ENCODE measurements around the gene MRPL17. TPM values are rescaled to one million over a fixed set of nuclear protein-coding genes. Genes with fewer than 3 reads are reported as not detected.
A peak's percentile ranks its signal among the peaks of the same experiment; 100 is the strongest.
"Not testable (repeated sequence)": the region's sequence is repeated elsewhere in the genome, so short reads cannot be mapped to it uniquely, and the experiment has no call there.

The MRPL17 gene
- total and polyA plus RNA-seq, 7 experiments from 2014 or later: 10.0 to 70.3 (median 26.4) TPM

GRCh38 chr11:6719576-6719975, 36.4 kb upstream of the MRPL17 start:
- peaks cover 27 to 46% of the 10 kb centered on the region in 2 donors for H3K4me1 ChIP-seq (ENCODE audit: control insufficient read depth in 2 of 2, insufficient read depth in 2 of 2, low read length in 2 of 2)
- H3K9me3 ChIP-seq (ENCODE audit: control insufficient read depth in 2 of 3, low read length in 3 of 3): peaks cover 0 to 46% (median 23%) of the 10 kb centered on the region in 3 experiments
- Mint-ChIP-seq H3K36me3 (peaks cover 31 to 96% (median 84%) of the 10 kb centered on the region in 5 donors), H3K9me3 (peaks cover 6 to 98% (median 36%) of the 10 kb centered on the region in 11 donors), H3K4me3 (peak overlapping the region in 3 of 10 donors; percentile 12 to 70 (median 12)), H3K27me3 (no peaks in the 10 kb centered on the region), H3K4me1 (peaks cover 22 to 82% (median 72%) of the 10 kb centered on the region in 7 donors), H3K27ac (peak overlapping the region in 8 of 9 donors; percentile 16 to 91 (median 64))
- DNase-seq (no peak), ATAC-seq (no peak)
- intact Hi-C loops (cut with micrococcal nuclease): no loop called here
- H3K27ac ChIP-seq (ENCODE audit: low read depth, low read length): peak overlapping the region; percentile 4
- H3K36me3 ChIP-seq (ENCODE audit: control insufficient read depth in 2 of 3, insufficient read depth in 3 of 3, low read length in 3 of 3): peaks cover 0 to 35% (median 11%) of the 10 kb centered on the region in 3 experiments
- ChIA-PET CTCF (interaction anchor here (1.1 to 5.5 kb wide), 5 partner anchors 13 to 36 kb away, joined by 3 to 26 read pairs (median 6); no protein-coding TSS in a partner anchor), POLR2A (interaction anchor here (0.5 to 3.5 kb wide), 4 partner anchors 14 to 42 kb away, joined by 3 to 14 read pairs (median 5); no protein-coding TSS in a partner anchor)
- no peak overlapping the region for H3K4me3 ChIP-seq (ENCODE audit: low read length)
- no peaks in the 10 kb centered on the region for H3K27me3 ChIP-seq (ENCODE audit: control insufficient read depth in 2 of 2, insufficient read depth in 2 of 2, low read length in 2 of 2)

- Mint-ChIP-seq H3K27me3 (no peaks in the 10 kb centered on the region), H3K4me3 (no peak overlapping the region), H3K27ac (peak overlapping the region in 4 of 9 donors; percentile 1 to 65 (median 38)), H3K4me1 (peaks cover 18 to 66% (median 51%) of the 10 kb centered on the region in 7 donors), H3K9me3 (peaks cover 7 to 93% (median 27%) of the 10 kb centered on the region in 11 donors), H3K36me3 (peaks cover 25 to 79% (median 70%) of the 10 kb centered on the region in 5 donors)
- intact Hi-C loops (cut with micrococcal nuclease): no loop called here
- H3K27me3 ChIP-seq (ENCODE audit: control insufficient read depth in 2 of 2, insufficient read depth in 2 of 2, low read length in 2 of 2): no peaks in the 10 kb centered on the region
- peaks cover 0 to 22% (median 11%) of the 10 kb centered on the region in 3 experiments for H3K36me3 ChIP-seq (ENCODE audit: control insufficient read depth in 2 of 3, insufficient read depth in 3 of 3, low read length in 3 of 3)
- peaks cover 0 to 39% (median 16%) of the 10 kb centered on the region in 3 experiments for H3K9me3 ChIP-seq (ENCODE audit: control insufficient read depth in 2 of 3, low read length in 3 of 3)
- H3K27ac ChIP-seq (ENCODE audit: low read depth, low read length): peak overlapping the region; percentile 11
- peaks cover 19 to 28% of the 10 kb centered on the region in 2 donors for H3K4me1 ChIP-seq (ENCODE audit: control insufficient read depth in 2 of 2, insufficient read depth in 2 of 2, low read length in 2 of 2)
- ChIA-PET POLR2A (interaction anchor here (0.8 to 1.6 kb wide), 2 partner anchors 17 to 29 kb away, joined by 4 to 5 read pairs; no protein-coding TSS in a partner anchor), CTCF (interaction anchor here (1.0 to 1.5 kb wide), 3 partner anchors 20 to 42 kb away, joined by 3 to 4 read pairs (median 4); no protein-coding TSS in a partner anchor)
- H3K4me3 ChIP-seq (ENCODE audit: low read length): no peak overlapping the region
- DNase-seq (no peak), ATAC-seq (no peak)
These were observed 34.3 kb upstream of the MRPL17 start for GRCh38 chr11:6717426-6717825.

- CTCF ChIA-PET: interaction anchor here (1.0 to 5.0 kb wide), 4 partner anchors 18 to 46 kb away, joined by 3 to 23 read pairs (median 6); no protein-coding TSS in a partner anchor
- H3K4me1 ChIP-seq (ENCODE audit: control insufficient read depth in 2 of 2, insufficient read depth in 2 of 2, low read length in 2 of 2); POLR2A ChIA-PET; H3K27ac ChIP-seq (ENCODE audit: low read depth, low read length); H3K4me3 Mint-ChIP-seq; H3K27me3 ChIP-seq (ENCODE audit: control insufficient read depth in 2 of 2, insufficient read depth in 2 of 2, low read length in 2 of 2); ATAC-seq; H3K9me3 ChIP-seq (ENCODE audit: control insufficient read depth in 2 of 3, low read length in 3 of 3); H3K4me3 ChIP-seq (ENCODE audit: low read length); H3K36me3 ChIP-seq (ENCODE audit: control insufficient read depth in 2 of 3, insufficient read depth in 3 of 3, low read length in 3 of 3); H3K27me3 Mint-ChIP-seq: not testable (repeated sequence)
- Mint-ChIP-seq H3K4me1 (peaks cover 3 to 51% (median 19%) of the 10 kb centered on the region in 7 donors), H3K27ac (peak overlapping the region in 4 of 9 donors; percentile 4 to 78 (median 11)), H3K36me3 (peaks cover 11 to 32% (median 31%) of the 10 kb centered on the region in 5 donors), H3K9me3 (peaks cover 0 to 39% (median 8%) of the 10 kb centered on the region in 11 donors)
- intact Hi-C loops (cut with micrococcal nuclease): loop anchor here (1.0 to 2.0 kb wide), 2 partner anchors 23 to 46 kb away; no protein-coding TSS in a partner anchor
- DNase-seq: peak in 2 of 9 donors; percentile 14 to 33
These were observed 28.4 kb upstream of the MRPL17 start for GRCh38 chr11:6711552-6711951.

GRCh38 chr11:6708876-6709275, 25.7 kb upstream of the MRPL17 start:
- intact Hi-C loops (cut with micrococcal nuclease): no loop called here
- Mint-ChIP-seq H3K36me3 (peaks cover 3 to 14% (median 10%) of the 10 kb centered on the region in 5 donors), H3K27ac (peak overlapping the region in 8 of 9 donors; percentile 24 to 94 (median 83)), H3K4me1 (peaks cover 9 to 44% (median 22%) of the 10 kb centered on the region in 7 donors), H3K9me3 (peaks cover 0 to 14% (median 0%) of the 10 kb centered on the region in 11 donors), H3K27me3 (no peaks in the 10 kb centered on the region), H3K4me3 (no peak overlapping the region)
- Histone ChIP-seq H3K4me3 (ENCODE audit: low read length) (no peak overlapping the region), H3K27me3 (ENCODE audit: control insufficient read depth in 2 of 2, insufficient read depth in 2 of 2, low read length in 2 of 2) (no peaks in the 10 kb centered on the region), H3K9me3 (ENCODE audit: control insufficient read depth in 2 of 3, low read length in 3 of 3) (no peaks in the 10 kb centered on the region), H3K4me1 (ENCODE audit: control insufficient read depth in 2 of 2, insufficient read depth in 2 of 2, low read length in 2 of 2) (no peaks in the 10 kb centered on the region), H3K36me3 (ENCODE audit: control insufficient read depth in 2 of 3, insufficient read depth in 3 of 3, low read length in 3 of 3) (peaks cover 0 to 5% (median 0%) of the 10 kb centered on the region in 3 experiments), H3K27ac (ENCODE audit: low read depth, low read length) (no peak overlapping the region)
- no peak for ATAC-seq
- POLR2A ChIA-PET: interaction anchor here (1.5 kb wide), 1 partner anchor 9 kb away, joined by 3 read pairs; no protein-coding TSS in a partner anchor
- DNase-seq: no peak
- CTCF ChIA-PET: interaction anchor here (1.4 to 5.0 kb wide), 2 partner anchors 47 to 330 kb away, joined by 5 to 23 read pairs; no protein-coding TSS in a partner anchor

- CTCF ChIA-PET: interaction anchor here (0.6 to 5.7 kb wide), 23 partner anchors 10 to 1904 kb away, joined by 3 to 48 read pairs (median 6); partner anchors contain the start of genes ILK and MRPL17
- Histone ChIP-seq H3K4me1 (ENCODE audit: control insufficient read depth in 2 of 2, insufficient read depth in 2 of 2, low read length in 2 of 2) (no peaks in the 10 kb centered on the region), H3K27ac (ENCODE audit: low read depth, low read length) (peak overlapping the region; percentile 28), H3K9me3 (ENCODE audit: control insufficient read depth in 2 of 3, low read length in 3 of 3) (no peaks in the 10 kb centered on the region), H3K27me3 (ENCODE audit: control insufficient read depth in 2 of 2, insufficient read depth in 2 of 2, low read length in 2 of 2) (no peaks in the 10 kb centered on the region), H3K36me3 (ENCODE audit: control insufficient read depth in 2 of 3, insufficient read depth in 3 of 3, low read length in 3 of 3) (peaks cover 0 to 5% (median 0%) of the 10 kb centered on the region in 3 experiments), H3K4me3 (ENCODE audit: low read length) (no peak overlapping the region)
- DNase-seq (peak in 8 of 9 donors; percentile 20 to 49 (median 38)), ATAC-seq (peak; percentile 79)
- Mint-ChIP-seq H3K27me3 (no peaks in the 10 kb centered on the region), H3K9me3 (no peaks in the 10 kb centered on the region), H3K4me1 (peaks cover 11 to 39% (median 17%) of the 10 kb centered on the region in 7 donors), H3K4me3 (no peak overlapping the region), H3K27ac (peak overlapping the region in 8 of 9 donors; percentile 36 to 87 (median 76)), H3K36me3 (peaks cover 0 to 5% (median 2%) of the 10 kb centered on the region in 5 donors)
- intact Hi-C loops (cut with micrococcal nuclease): loop anchor here (1.0 kb wide), 5 partner anchors 23 to 327 kb away; partner anchors contain the start of genes MRPL17 (in 1 of the 2) and TPP1 (in 1 of the 2)
- POLR2A ChIA-PET: interaction anchor here (0.5 to 1.3 kb wide), 9 partner anchors 16 to 327 kb away, joined by 3 to 6 read pairs (median 4); no protein-coding TSS in a partner anchor
These were observed 22.9 kb upstream of the MRPL17 start for GRCh38 chr11:6705905-6706535.
